22Rv1 (cell line): ENCODE measurements around the gene TRIM67.

Source experiments
- CTCF ChIP-seq: fragments of 450-650 bp; IDR thresholded peaks from 2 replicates; pipeline ENCODE4 v1.5.1; 2017; ENCODE audit warnings: mild to moderate bottlenecking
- ZFX ChIP-seq: fragments of 450-650 bp; IDR thresholded peaks from 2 replicates; pipeline ENCODE4 v1.6.1; 2017; ENCODE audit warnings: antibody characterized with exemption, borderline replicate concordance

- TF ChIP-seq CTCF = no peak
- no peak for TF ChIP-seq ZFX
These were observed 57.9 kb downstream of the TRIM67 start for GRCh38 chr1:231219422-231220401.
